ENCODE measurements around the gene NUDT5. TPM values are rescaled to one million over a fixed set of nuclear protein-coding genes. Genes with fewer than 3 reads are reported as not detected.

NUDT5 gene
- total and polyA plus RNA-seq, 2 of the 13 experiments (the other 11 are each of a cell fraction or from before 2014, with no cell fraction given): 79.6 to 134 TPM

DNA sequence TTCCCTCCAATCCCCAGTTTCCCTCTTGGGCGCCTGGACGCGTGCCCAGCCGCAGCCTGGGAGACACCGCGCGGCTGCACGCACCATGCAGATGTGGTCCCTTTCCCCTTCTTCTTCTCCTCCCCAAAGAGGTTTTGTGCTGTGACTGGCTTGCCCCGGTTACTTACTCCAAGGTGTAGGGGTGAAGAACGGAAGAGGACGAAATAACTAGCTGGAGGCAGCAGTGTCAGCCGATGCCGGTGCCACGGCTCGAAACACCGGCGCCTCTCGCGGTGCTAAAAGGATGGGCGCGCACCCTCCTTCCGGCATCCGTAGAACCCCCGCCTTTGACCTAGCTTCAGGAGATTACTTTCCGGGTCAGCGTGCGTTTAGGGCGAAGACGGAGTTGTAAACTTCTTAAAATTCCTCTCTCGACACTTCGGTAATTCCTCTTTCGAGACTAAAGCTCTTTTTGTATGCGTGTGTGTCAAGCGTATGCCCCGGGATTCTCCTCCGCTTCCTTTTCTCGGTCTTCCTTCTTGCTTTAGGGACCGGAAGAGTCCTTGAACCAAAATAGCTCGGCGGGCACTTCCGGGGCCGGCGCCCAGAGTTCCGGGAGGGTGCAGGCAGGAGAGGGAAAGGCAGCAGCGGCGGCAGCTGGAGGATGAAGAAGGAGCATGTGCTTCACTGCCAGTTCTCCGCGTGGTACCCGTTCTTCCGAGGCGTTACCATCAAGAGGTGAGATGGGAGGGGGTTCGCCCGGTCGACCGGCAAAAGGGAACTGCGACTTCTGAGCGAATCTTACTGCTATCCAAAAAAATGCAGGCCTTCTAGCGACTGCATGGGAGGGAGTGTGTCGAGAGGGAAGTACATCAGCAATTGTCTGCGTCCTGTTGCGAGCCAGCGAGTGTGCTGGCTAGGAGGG, at the start of gene NUDT5, which contains the start of gene CDC123 (continued):
- no peak for TF ChIP-seq ZUFSP (CRISPR knock-in tag; IDR thresholded peaks at IDR 0.05; ENCODE audit: borderline replicate concordance)
- no peak for TF ChIP-seq HNF4A (CRISPR knock-in tag; IDR thresholded peaks at IDR 0.05)
- peak; percentile 97 for TF ChIP-seq GATAD1 (CRISPR knock-in tag; IDR thresholded peaks at IDR 0.05)
- TF ChIP-seq SOX6 (IDR thresholded peaks at IDR 0.05): no peak
- TF ChIP-seq SOX6 (CRISPR knock-in tag; IDR thresholded peaks at IDR 0.05): peak; percentile 64
- TF ChIP-seq ZNF367 (CRISPR knock-in tag; IDR thresholded peaks at IDR 0.05; ENCODE audit: borderline replicate concordance): no peak
- no peak for TF ChIP-seq PBX2 (CRISPR knock-in tag; IDR thresholded peaks at IDR 0.05)
- no peak for TF ChIP-seq TCF7 (IDR thresholded peaks at IDR 0.05; ENCODE audit: low read depth)
- TF ChIP-seq ZBTB14 (CRISPR knock-in tag; IDR thresholded peaks at IDR 0.05): peak; percentile 58; the same call in 1 of the 2 replicates
- TF ChIP-seq, protein P1, sequence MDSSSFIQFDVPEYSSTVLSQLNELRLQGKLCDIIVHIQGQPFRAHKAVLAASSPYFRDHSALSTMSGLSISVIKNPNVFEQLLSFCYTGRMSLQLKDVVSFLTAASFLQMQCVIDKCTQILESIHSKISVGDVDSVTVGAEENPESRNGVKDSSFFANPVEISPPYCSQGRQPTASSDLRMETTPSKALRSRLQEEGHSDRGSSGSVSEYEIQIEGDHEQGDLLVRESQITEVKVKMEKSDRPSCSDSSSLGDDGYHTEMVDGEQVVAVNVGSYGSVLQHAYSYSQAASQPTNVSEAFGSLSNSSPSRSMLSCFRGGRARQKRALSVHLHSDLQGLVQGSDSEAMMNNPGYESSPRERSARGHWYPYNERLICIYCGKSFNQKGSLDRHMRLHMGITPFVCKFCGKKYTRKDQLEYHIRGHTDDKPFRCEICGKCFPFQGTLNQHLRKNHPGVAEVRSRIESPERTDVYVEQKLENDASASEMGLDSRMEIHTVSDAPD (CRISPR knock-in tag; IDR thresholded peaks at IDR 0.05): peak; percentile 30; the same call in 1 of the 2 replicates
- peak; percentile 61 for TF ChIP-seq SATB2 (CRISPR knock-in tag; IDR thresholded peaks at IDR 0.05)
- no peak for TF ChIP-seq ZFP36L1 (CRISPR knock-in tag; IDR thresholded peaks at IDR 0.05)
- peak; percentile 42; the same call in 1 of the 2 replicates for TF ChIP-seq ZNF33B (CRISPR knock-in tag; IDR thresholded peaks at IDR 0.05)
- no peak for TF ChIP-seq ZNF766 (CRISPR knock-in tag; IDR thresholded peaks at IDR 0.05; ENCODE audit: borderline replicate concordance)
- TF ChIP-seq TFDP1 (CRISPR knock-in tag; IDR thresholded peaks at IDR 0.05; ENCODE audit: borderline replicate concordance): peak; percentile 70; the same call in 1 of the 2 replicates
- TF ChIP-seq CC2D1A (CRISPR knock-in tag; IDR thresholded peaks at IDR 0.05): no peak
- TF ChIP-seq ZFP41 (CRISPR knock-in tag; IDR thresholded peaks at IDR 0.05; ENCODE audit: borderline replicate concordance): no peak
- TF ChIP-seq HDAC1 (CRISPR knock-in tag; IDR thresholded peaks at IDR 0.05): peak; percentile 83
- peak; percentile 88 for TF ChIP-seq SAP130 (CRISPR knock-in tag; IDR thresholded peaks at IDR 0.05; ENCODE audit: low read depth)
- no peak for TF ChIP-seq TEAD3 (CRISPR knock-in tag; optimal IDR thresholded peaks at IDR 0.05; ENCODE audit: borderline replicate concordance)
- no peak for TF ChIP-seq NR2F2 (IDR thresholded peaks at IDR 0.05; ENCODE audit: borderline replicate concordance, low read depth)
- TF ChIP-seq SSRP1 (CRISPR knock-in tag; IDR thresholded peaks at IDR 0.05): no peak

Data from HepG2 (cell line).